Astrocyte (in vitro differentiated cells and primary cell): ENCODE data around the gene IPPK. TPM values are rescaled to one million over a fixed set of nuclear protein-coding genes. Genes with fewer than 3 reads are reported as not detected.

Experiments
- DNase-seq: peaks from one replicate; pipeline ENCODE4 v3.0.0-alpha.2; 2010; ENCODE audit warnings: low read depth
- FAIRE-seq: peaks from 2 replicates; lab custom pipeline; 2011; peaks lifted over from hg19 to GRCh38; lab: Jason Lieb, UNC
- H2AFZ ChIP-seq: 2 replicates; pipeline ENCODE4 v1.6.0; 2012; ENCODE audit warnings: low read depth, low read length, inconsistent platforms
- H3K27ac ChIP-seq: 2 replicates; pipeline ENCODE4 v1.5.1; 2011; ENCODE audit warnings: low read depth, low read length, inconsistent platforms
- H3K27me3 ChIP-seq: 2 replicates; pipeline ENCODE4 v1.6.0; 2011; ENCODE audit warnings: low read length, inconsistent platforms; ENCODE audit not compliant: insufficient read depth
- H3K36me3 ChIP-seq: 2 replicates; pipeline ENCODE4 v1.5.1; 2011; ENCODE audit warnings: low read length, inconsistent platforms; ENCODE audit not compliant: insufficient read depth
- H3K4me1 ChIP-seq: 2 replicates; pipeline ENCODE4 v1.5.1; 2011; ENCODE audit warnings: low read length, inconsistent platforms; ENCODE audit not compliant: insufficient read depth
- H3K4me2 ChIP-seq: 2 replicates; pipeline ENCODE4 v1.6.0; 2012; ENCODE audit warnings: low read length, inconsistent platforms
- H3K4me3 ChIP-seq: 2 replicates; pipeline ENCODE4 v1.5.1; 2011; ENCODE audit warnings: low read depth, mild to moderate bottlenecking, low read length, inconsistent platforms; ENCODE audit not compliant: insufficient read depth
- H3K79me2 ChIP-seq: 2 replicates; pipeline ENCODE4 v1.6.0; 2012; ENCODE audit warnings: mild to moderate bottlenecking, low read length, inconsistent platforms; ENCODE audit not compliant: insufficient read depth
- H3K9ac ChIP-seq: 2 replicates; pipeline ENCODE4 v1.6.0; 2012; ENCODE audit warnings: mild to moderate bottlenecking, low read length, inconsistent platforms
- H3K9me3 ChIP-seq: 2 replicates; pipeline ENCODE4 v1.5.1; 2012; ENCODE audit warnings: low read depth, mild to moderate bottlenecking, low read length, inconsistent platforms; ENCODE audit not compliant: insufficient read depth
- H4K20me1 ChIP-seq: 2 replicates; pipeline ENCODE4 v1.6.0; 2012; ENCODE audit warnings: low read length, inconsistent platforms; ENCODE audit not compliant: insufficient read depth
- H3K27ac Mint-ChIP-seq: one replicate; pipeline ENCODE4 v1.8.0; 2021; ENCODE audit warnings: mild to moderate bottlenecking, mixed read lengths; ENCODE audit not compliant: unreplicated experiment
- H3K27me3 Mint-ChIP-seq: one replicate; pipeline ENCODE4 v1.8.0; 2021; ENCODE audit warnings: low read depth, mixed read lengths; ENCODE audit not compliant: unreplicated experiment
- H3K36me3 Mint-ChIP-seq: one replicate; pipeline ENCODE4 v1.8.0; 2021; ENCODE audit warnings: low read depth, mixed read lengths; ENCODE audit not compliant: unreplicated experiment
- H3K4me1 Mint-ChIP-seq: one replicate; pipeline ENCODE4 v1.8.0; 2021; ENCODE audit warnings: low read depth, mixed read lengths; ENCODE audit not compliant: unreplicated experiment
- H3K4me3 Mint-ChIP-seq: one replicate; pipeline ENCODE4 v1.8.0; 2021; ENCODE audit warnings: mild to moderate bottlenecking, moderate library complexity, mixed read lengths; ENCODE audit not compliant: unreplicated experiment
- H3K9me3 Mint-ChIP-seq: one replicate; pipeline ENCODE4 v1.8.0; 2021; ENCODE audit warnings: mild to moderate bottlenecking, mixed read lengths; ENCODE audit not compliant: unreplicated experiment
- EZH2 ChIP-seq: IDR thresholded peaks from 2 replicates; pipeline ENCODE4 v1.6.1; 2012; ENCODE audit warnings: mild to moderate bottlenecking, low read length, inconsistent platforms; ENCODE audit not compliant: insufficient read depth
- total RNA-seq: library from RNA; stranded (reverse); gene quantifications from 2 replicates; pipeline ENCODE4 v1.2.1, GENCODE V29; 2021
- TF ChIP-seq, protein P1 (sequence below): IDR thresholded peaks from 2 replicates; pipeline ENCODE4 v1.5.1; 2011; ENCODE audit warnings: low read depth, mild to moderate bottlenecking, inconsistent platforms, low read length, moderate library complexity; ENCODE audit not compliant: insufficient read depth

Gene IPPK
- total RNA-seq, 1 donor from 2014 or later: 14.1 TPM

DNA sequence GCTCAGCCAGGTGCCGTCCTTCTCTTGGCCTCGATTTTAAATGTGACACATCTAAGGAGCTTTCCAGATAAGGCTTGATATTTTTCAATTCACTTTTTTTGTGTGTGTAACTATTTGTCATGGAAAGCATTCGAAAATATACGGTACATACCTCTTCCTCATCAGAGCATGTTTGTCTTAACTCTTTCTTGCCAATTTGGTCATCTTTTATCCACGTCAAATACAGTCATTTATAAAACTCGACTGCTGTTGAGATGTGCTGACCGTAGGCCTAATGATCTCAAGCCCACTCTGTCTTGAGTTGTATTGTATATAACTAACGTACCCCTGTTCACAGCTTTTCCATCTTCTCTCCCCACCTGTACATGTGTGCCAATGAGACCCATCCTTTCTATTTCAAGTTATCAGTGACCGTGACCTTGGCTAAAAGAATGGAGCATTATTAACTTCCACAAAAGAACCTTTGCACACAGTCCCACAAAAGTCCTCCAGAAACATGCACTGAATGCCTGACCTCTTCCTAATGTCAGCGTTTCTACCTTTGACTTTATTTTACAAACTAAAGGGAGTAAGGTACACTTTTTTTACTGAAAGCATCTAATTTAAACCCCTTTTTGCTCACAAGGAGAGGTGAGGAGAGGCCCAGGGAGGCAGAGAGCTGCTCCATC is 61.6 kb downstream of the IPPK start:
- H4K20me1 ChIP-seq: no peaks in the 10 kb centered on the region
- Mint-ChIP-seq H3K27ac (no peak overlapping the region), H3K4me3 (no peak overlapping the region), H3K9me3 (peaks cover 6% of the 10 kb centered on the region), H3K4me1 (peaks cover 5% of the 10 kb centered on the region), H3K27me3 (no peaks in the 10 kb centered on the region), H3K36me3 (peaks cover 20% of the 10 kb centered on the region)
- H3K27me3 ChIP-seq: no peaks in the 10 kb centered on the region
- FAIRE-seq: no peak
- peaks cover 10% of the 10 kb centered on the region for H3K36me3 ChIP-seq
- H3K9me3 ChIP-seq: no peaks in the 10 kb centered on the region
- H2AFZ ChIP-seq: no peak overlapping the region
- H3K79me2 ChIP-seq: no peaks in the 10 kb centered on the region
- no peak overlapping the region for H3K27ac ChIP-seq
- peaks cover 16% of the 10 kb centered on the region for H3K4me1 ChIP-seq
- H3K4me2 ChIP-seq: peak overlapping the region; percentile 43
- no peak overlapping the region for H3K4me3 ChIP-seq
- TF ChIP-seq, protein P1, sequence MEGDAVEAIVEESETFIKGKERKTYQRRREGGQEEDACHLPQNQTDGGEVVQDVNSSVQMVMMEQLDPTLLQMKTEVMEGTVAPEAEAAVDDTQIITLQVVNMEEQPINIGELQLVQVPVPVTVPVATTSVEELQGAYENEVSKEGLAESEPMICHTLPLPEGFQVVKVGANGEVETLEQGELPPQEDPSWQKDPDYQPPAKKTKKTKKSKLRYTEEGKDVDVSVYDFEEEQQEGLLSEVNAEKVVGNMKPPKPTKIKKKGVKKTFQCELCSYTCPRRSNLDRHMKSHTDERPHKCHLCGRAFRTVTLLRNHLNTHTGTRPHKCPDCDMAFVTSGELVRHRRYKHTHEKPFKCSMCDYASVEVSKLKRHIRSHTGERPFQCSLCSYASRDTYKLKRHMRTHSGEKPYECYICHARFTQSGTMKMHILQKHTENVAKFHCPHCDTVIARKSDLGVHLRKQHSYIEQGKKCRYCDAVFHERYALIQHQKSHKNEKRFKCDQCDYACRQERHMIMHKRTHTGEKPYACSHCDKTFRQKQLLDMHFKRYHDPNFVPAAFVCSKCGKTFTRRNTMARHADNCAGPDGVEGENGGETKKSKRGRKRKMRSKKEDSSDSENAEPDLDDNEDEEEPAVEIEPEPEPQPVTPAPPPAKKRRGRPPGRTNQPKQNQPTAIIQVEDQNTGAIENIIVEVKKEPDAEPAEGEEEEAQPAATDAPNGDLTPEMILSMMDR: no peak
- no peak for TF ChIP-seq EZH2
- DNase-seq: peak; percentile 66
- H3K9ac ChIP-seq: no peak overlapping the region

- Mint-ChIP-seq H3K27me3 (no peaks in the 10 kb centered on the region), H3K4me3 (no peak overlapping the region), H3K9me3 (peaks cover 6% of the 10 kb centered on the region), H3K4me1 (peaks cover 5% of the 10 kb centered on the region), H3K36me3 (peaks cover 20% of the 10 kb centered on the region), H3K27ac (no peak overlapping the region)
- Histone ChIP-seq H4K20me1 (no peaks in the 10 kb centered on the region), H3K4me1 (peaks cover 16% of the 10 kb centered on the region), H3K36me3 (peaks cover 6% of the 10 kb centered on the region), H3K79me2 (no peaks in the 10 kb centered on the region), H3K4me2 (peak overlapping the region; percentile 43), H3K27ac (peak overlapping the region; percentile 3), H2AFZ (no peak overlapping the region), H3K9me3 (no peaks in the 10 kb centered on the region), H3K4me3 (no peak overlapping the region), H3K9ac (no peak overlapping the region), H3K27me3 (no peaks in the 10 kb centered on the region)
- FAIRE-seq: no peak
- TF ChIP-seq EZH2: no peak
- TF ChIP-seq, protein P1: no peak
- DNase-seq: peak; percentile 87
These were observed 62.2 kb downstream of the IPPK start for GRCh38 chr9:92607773-92608172.

DNA sequence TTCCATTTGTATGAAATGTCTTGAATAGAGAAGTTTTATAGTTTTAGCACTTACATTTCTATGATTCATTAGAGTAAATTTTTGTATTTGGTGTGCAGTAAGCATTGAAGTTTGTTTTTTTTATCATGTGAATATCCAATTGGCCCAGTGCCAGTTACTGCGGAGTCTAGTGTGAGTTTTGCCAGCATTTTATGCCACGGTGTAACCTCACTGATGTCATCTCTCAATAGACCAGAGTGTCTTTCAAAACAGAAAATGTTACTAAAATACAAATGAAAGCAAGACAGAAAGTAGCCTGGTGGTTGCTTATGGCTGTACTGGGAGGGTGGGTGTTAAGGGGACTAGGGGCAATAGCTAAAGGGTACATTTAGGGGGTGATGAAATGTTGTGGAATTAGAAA is 62.8 kb downstream of the IPPK start:
- H2AFZ ChIP-seq: no peak overlapping the region
- peak; percentile 70 for DNase-seq
- Mint-ChIP-seq H3K27me3 (no peaks in the 10 kb centered on the region), H3K9me3 (peaks cover 6% of the 10 kb centered on the region), H3K4me1 (peaks cover 5% of the 10 kb centered on the region), H3K36me3 (peaks cover 18% of the 10 kb centered on the region), H3K27ac (no peak overlapping the region), H3K4me3 (no peak overlapping the region)
- TF ChIP-seq, protein P1: no peak
- TF ChIP-seq EZH2: no peak
- H3K4me1 ChIP-seq: peaks cover 16% of the 10 kb centered on the region
- peaks cover 4% of the 10 kb centered on the region for H3K36me3 ChIP-seq
- no peak overlapping the region for H3K9ac ChIP-seq
- no peaks in the 10 kb centered on the region for H3K27me3 ChIP-seq
- H3K4me3 ChIP-seq: no peak overlapping the region
- H3K4me2 ChIP-seq: peak overlapping the region; percentile 43
- H3K79me2 ChIP-seq: no peaks in the 10 kb centered on the region
- no peaks in the 10 kb centered on the region for H4K20me1 ChIP-seq
- no peak for FAIRE-seq
- no peaks in the 10 kb centered on the region for H3K9me3 ChIP-seq
- no peak overlapping the region for H3K27ac ChIP-seq
